Ishikawa (cell line): ENCODE results near the gene LHPP.

Experiments
- EGR1 ChIP-seq: IDR thresholded peaks from 2 replicates; pipeline ENCODE4 v1.6.1; 2012
- YY1 ChIP-seq: IDR thresholded peaks from 2 replicates; pipeline ENCODE4 v1.6.1; 2012; ENCODE audit warnings: low read depth
- TF ChIP-seq, protein P1 (sequence below): IDR thresholded peaks from 2 replicates; pipeline ENCODE4 v1.6.1; 2012; ENCODE audit warnings: low read depth, mild to moderate bottlenecking

DNA sequence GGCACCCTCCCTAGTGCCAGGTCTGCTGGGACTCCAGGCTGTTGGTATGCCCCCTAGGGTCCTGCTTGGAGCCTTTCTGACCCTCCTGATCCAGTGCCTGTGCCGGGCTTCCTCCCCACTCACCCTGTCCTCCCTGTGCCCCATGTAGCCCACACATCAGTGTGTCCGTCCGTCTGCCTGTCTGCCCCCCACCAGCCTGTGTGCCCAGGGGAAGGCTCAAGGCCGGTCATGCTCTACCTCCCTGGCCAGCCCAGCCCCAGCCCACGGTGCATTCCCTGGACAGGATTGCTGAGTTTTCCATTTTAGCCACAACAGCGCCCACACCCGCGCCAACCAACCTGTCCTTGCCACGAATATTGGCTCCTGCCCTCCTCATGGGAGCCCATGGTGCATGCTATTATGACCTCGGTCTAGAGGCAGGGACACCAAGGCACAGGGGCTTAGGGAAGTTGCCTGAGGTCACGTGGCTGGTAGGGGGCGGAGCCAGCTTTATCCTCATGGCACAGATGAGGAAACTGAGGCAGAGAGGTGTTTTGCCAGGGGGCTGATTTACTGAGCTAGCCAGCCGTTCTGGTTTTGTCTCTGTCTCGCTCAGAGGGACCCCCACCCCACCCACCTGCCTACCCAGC is 146.6 kb downstream of the LHPP start:
- TF ChIP-seq YY1 = no peak
- TF ChIP-seq, protein P1, sequence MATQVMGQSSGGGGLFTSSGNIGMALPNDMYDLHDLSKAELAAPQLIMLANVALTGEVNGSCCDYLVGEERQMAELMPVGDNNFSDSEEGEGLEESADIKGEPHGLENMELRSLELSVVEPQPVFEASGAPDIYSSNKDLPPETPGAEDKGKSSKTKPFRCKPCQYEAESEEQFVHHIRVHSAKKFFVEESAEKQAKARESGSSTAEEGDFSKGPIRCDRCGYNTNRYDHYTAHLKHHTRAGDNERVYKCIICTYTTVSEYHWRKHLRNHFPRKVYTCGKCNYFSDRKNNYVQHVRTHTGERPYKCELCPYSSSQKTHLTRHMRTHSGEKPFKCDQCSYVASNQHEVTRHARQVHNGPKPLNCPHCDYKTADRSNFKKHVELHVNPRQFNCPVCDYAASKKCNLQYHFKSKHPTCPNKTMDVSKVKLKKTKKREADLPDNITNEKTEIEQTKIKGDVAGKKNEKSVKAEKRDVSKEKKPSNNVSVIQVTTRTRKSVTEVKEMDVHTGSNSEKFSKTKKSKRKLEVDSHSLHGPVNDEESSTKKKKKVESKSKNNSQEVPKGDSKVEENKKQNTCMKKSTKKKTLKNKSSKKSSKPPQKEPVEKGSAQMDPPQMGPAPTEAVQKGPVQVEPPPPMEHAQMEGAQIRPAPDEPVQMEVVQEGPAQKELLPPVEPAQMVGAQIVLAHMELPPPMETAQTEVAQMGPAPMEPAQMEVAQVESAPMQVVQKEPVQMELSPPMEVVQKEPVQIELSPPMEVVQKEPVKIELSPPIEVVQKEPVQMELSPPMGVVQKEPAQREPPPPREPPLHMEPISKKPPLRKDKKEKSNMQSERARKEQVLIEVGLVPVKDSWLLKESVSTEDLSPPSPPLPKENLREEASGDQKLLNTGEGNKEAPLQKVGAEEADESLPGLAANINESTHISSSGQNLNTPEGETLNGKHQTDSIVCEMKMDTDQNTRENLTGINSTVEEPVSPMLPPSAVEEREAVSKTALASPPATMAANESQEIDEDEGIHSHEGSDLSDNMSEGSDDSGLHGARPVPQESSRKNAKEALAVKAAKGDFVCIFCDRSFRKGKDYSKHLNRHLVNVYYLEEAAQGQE = no peak
- TF ChIP-seq EGR1 = no peak
